GM23338 (cell line): Measurements from ENCODE around the gene ZNF841. TPM values are rescaled to one million over a fixed set of nuclear protein-coding genes. Genes with fewer than 3 reads are reported as not detected.

Source experiments
- ATAC-seq: fragments of 200-7000 bp; cut with Tn5 transposase; 3 replicates; pipeline ENCODE4 v1.9.1; 2020
- DNase-seq: peaks from one replicate; pipeline ENCODE4 v3.0.0-alpha.2; 2015; ENCODE audit warnings: low spot score
- H2AFZ ChIP-seq: fragments of 200-600 bp; sonication (generic); 2 replicates; pipeline ENCODE4 v1.8.0; 2016; ENCODE audit warnings: antibody characterized with exemption, mild to moderate bottlenecking, moderate library complexity
- H3F3A ChIP-seq: fragments of 200-600 bp; sonication (generic); replicated peaks from 2 replicates; pipeline ENCODE4 v1.8.0; 2017; ENCODE audit warnings: antibody characterized with exemption, mixed run types, low read depth
- H3K27ac ChIP-seq: fragments of 200-600 bp; sonication (generic); 2 replicates; pipeline ENCODE4 v1.6.1; 2016; ENCODE audit warnings: low read depth
- H3K27me3 ChIP-seq: fragments of 200-600 bp; sonication (generic); 2 replicates; pipeline ENCODE4 v1.8.0; 2016; ENCODE audit warnings: mild to moderate bottlenecking, mixed run types, moderate library complexity; ENCODE audit not compliant: insufficient read depth
- H3K36me3 ChIP-seq: fragments of 200-600 bp; sonication (generic); 2 replicates; pipeline ENCODE4 v1.8.0; 2016; ENCODE audit warnings: mild to moderate bottlenecking; ENCODE audit not compliant: insufficient read depth
- H3K4me1 ChIP-seq: fragments of 200-600 bp; sonication (generic); 2 replicates; pipeline ENCODE4 v1.8.0; 2016; ENCODE audit warnings: mild to moderate bottlenecking, moderate library complexity; ENCODE audit not compliant: insufficient read depth
- H3K4me2 ChIP-seq: fragments of 200-600 bp; sonication (generic); 2 replicates; pipeline ENCODE4 v1.7.1; 2017; ENCODE audit warnings: mixed run types
- H3K4me3 ChIP-seq: fragments of 200-600 bp; sonication (generic); 2 replicates; pipeline ENCODE4 v1.6.1; 2016; ENCODE audit warnings: mixed run types
- H3K79me2 ChIP-seq: fragments of 200-600 bp; sonication (generic); replicated peaks from 2 replicates; pipeline ENCODE4 v1.8.0; 2017; ENCODE audit warnings: mild to moderate bottlenecking; ENCODE audit not compliant: insufficient read depth
- H3K9me2 ChIP-seq: fragments of 200-600 bp; sonication (generic); 2 replicates; pipeline ENCODE4 v1.8.0; 2017; ENCODE audit not compliant: insufficient read depth
- H4K20me1 ChIP-seq: fragments of 200-600 bp; sonication (generic); replicated peaks from 2 replicates; pipeline ENCODE4 v1.8.0; 2017; ENCODE audit warnings: mild to moderate bottlenecking; ENCODE audit not compliant: insufficient read depth
- H3K27ac Mint-ChIP-seq: 2 replicates; pipeline ENCODE4 v1.8.0; 2020; ENCODE audit warnings: inconsistent platforms, mild to moderate bottlenecking, moderate library complexity, mixed read lengths
- H3K27me3 Mint-ChIP-seq: 3 replicates; pipeline ENCODE4 v1.8.0; 2022; ENCODE audit warnings: low read depth, mild to moderate bottlenecking, moderate library complexity, mixed read lengths, inconsistent platforms; ENCODE audit not compliant: insufficient read depth, poor library complexity
- H3K36me3 Mint-ChIP-seq: 3 replicates; pipeline ENCODE4 v1.8.0; 2021; ENCODE audit warnings: low read depth, mild to moderate bottlenecking, inconsistent platforms, moderate library complexity, mixed read lengths
- H3K4me1 Mint-ChIP-seq: 3 replicates; pipeline ENCODE4 v1.8.0; 2020; ENCODE audit warnings: mild to moderate bottlenecking, inconsistent platforms, mixed read lengths
- H3K4me3 Mint-ChIP-seq: 3 replicates; pipeline ENCODE4 v1.8.0; 2021; ENCODE audit warnings: moderate library complexity, mild to moderate bottlenecking, inconsistent platforms, mixed read lengths
- H3K9me3 Mint-ChIP-seq: 3 replicates; pipeline ENCODE4 v1.8.0; 2020; ENCODE audit warnings: moderate library complexity, mild to moderate bottlenecking, inconsistent platforms, mixed read lengths
- CREB1 ChIP-seq: fragments of 250-450 bp; sonication (Bioruptor Pico); IDR thresholded peaks from 2 replicates; pipeline ENCODE4 v1.5.0; 2020; ENCODE audit warnings: low read depth, mild to moderate bottlenecking, moderate library complexity
- ETS1 ChIP-seq: IDR thresholded peaks from 2 replicates; pipeline ENCODE4 v1.6.1; 2016; ENCODE audit warnings: antibody characterized with exemption
- EZH2 ChIP-seq: fragments of 200-600 bp; sonication (generic); IDR thresholded peaks from one replicate; pipeline ENCODE4 v1.8.0; 2017; ENCODE audit warnings: antibody characterized with exemption, mild to moderate bottlenecking, low read depth; ENCODE audit not compliant: unreplicated experiment
- EZH2phosphoT487 ChIP-seq: fragments of 200-600 bp; sonication (generic); IDR thresholded peaks from one replicate; pipeline ENCODE4 v1.8.1; 2018; ENCODE audit warnings: antibody characterized with exemption; ENCODE audit not compliant: unreplicated experiment
- JUNB ChIP-seq: IDR thresholded peaks from one replicate; pipeline ENCODE4 v1.6.1; 2016; ENCODE audit warnings: antibody characterized with exemption; ENCODE audit not compliant: unreplicated experiment
- NANOG ChIP-seq: IDR thresholded peaks from 2 replicates; pipeline ENCODE4 v1.6.1; 2016; ENCODE audit warnings: antibody characterized with exemption, borderline replicate concordance
- POLR2AphosphoS5 ChIP-seq: IDR thresholded peaks from 2 replicates; pipeline ENCODE4 v1.6.1; 2016; ENCODE audit warnings: antibody characterized with exemption, low read depth
- STAT1 ChIP-seq: IDR thresholded peaks from one replicate; pipeline ENCODE4 v1.6.1; 2016; ENCODE audit warnings: antibody characterized with exemption; ENCODE audit not compliant: unreplicated experiment
- ZNF114 ChIP-seq: fragments of 250-450 bp; sonication (Bioruptor Pico); IDR thresholded peaks from 2 replicates; pipeline ENCODE4 v1.5.0; 2020; ENCODE audit warnings: mild to moderate bottlenecking, moderate library complexity
- ZNF331 ChIP-seq: fragments of 250-450 bp; sonication (Bioruptor Pico); IDR thresholded peaks from 2 replicates; pipeline ENCODE4 v1.5.0; 2020; ENCODE audit warnings: low read depth, mild to moderate bottlenecking, moderate library complexity
- polyA plus RNA-seq: library from polyadenylated mRNA; unstranded; fragments of >200 nt; fragmentation: Nextera tagmentation; extraction: Ambion mirVana; gene quantifications from 2 replicates; pipeline ENCODE4 v1.2.1, GENCODE V29; 2016
- total RNA-seq: library from RNA; depleted of rRNA; stranded (reverse); fragments of >200 nt; shearing (Covaris generic); gene quantifications from 2 replicates; pipeline ENCODE4 v1.2.3, GENCODE V29; 2014
- TF ChIP-seq, protein P1 (sequence below), 2 experiments: fragments of 200-600 bp in 1 of 2; sonication (generic) in 1 of 2; conservative IDR thresholded peaks; 2 replicates each; pipeline versions ENCODE4 v1.5.1 to v1.6.1; 2016 to 2017; ENCODE audit warnings: antibody characterized with exemption in 2 of 2, low read depth in 2 of 2, mild to moderate bottlenecking in 2 of 2, moderate library complexity in 1 of 2
- TF ChIP-seq, protein P2 (sequence below): fragments of 250-450 bp; sonication (Bioruptor Pico); IDR thresholded peaks from 2 replicates; pipeline ENCODE4 v1.5.0; 2020; ENCODE audit warnings: mild to moderate bottlenecking, moderate library complexity
- TF ChIP-seq, protein P3 (sequence below): IDR thresholded peaks from one replicate; pipeline ENCODE4 v1.6.1; 2018; ENCODE audit warnings: antibody characterized with exemption; ENCODE audit not compliant: unreplicated experiment

ZNF841 gene
- total and polyA plus RNA-seq, 2 experiments from 2014 or later, result 5.3 to 12.8 TPM

GRCh38 chr19:52115526-52116053 lies 20.0 kb upstream of the ZNF841 start:
- Mint-ChIP-seq H3K27ac (no peak overlapping the region), H3K27me3 (peaks cover 3% of the 10 kb centered on the region), H3K36me3 (peaks cover 95% of the 10 kb centered on the region), H3K4me3 (no peak overlapping the region), H3K4me1 (no peaks in the 10 kb centered on the region), H3K9me3 (peaks cover 98% of the 10 kb centered on the region)
- ATAC-seq (no peak), DNase-seq (no peak)
- H3K27ac ChIP-seq, result no peak overlapping the region
- no peaks in the 10 kb centered on the region for H3K9me2 ChIP-seq
- no peak overlapping the region for H3K4me2 ChIP-seq
- H3F3A ChIP-seq, result 0 out of 2 replicates have a peak, but pooled peaks cover 8% of the 10 kb centered on the region
- H3K4me3 ChIP-seq, result peak overlapping the region; percentile 29; the same call in 1 of the 2 replicates
- H3K36me3 ChIP-seq, result peaks cover 78% of the 10 kb centered on the region
- H3K4me1 ChIP-seq, result no peaks in the 10 kb centered on the region
- no peak overlapping the region for H2AFZ ChIP-seq
- no peaks in the 10 kb centered on the region for H3K27me3 ChIP-seq
- TF ChIP-seq JUNB (no peak), EZH2phosphoT487 (no peak), NANOG (no peak), ZNF114 (CRISPR knock-in tag) (no peak), ZNF331 (CRISPR knock-in tag) (no peak), POLR2AphosphoS5 (no peak), EZH2 (no peak), STAT1 (no peak), CREB1 (CRISPR knock-in tag) (no peak), ETS1 (no peak)
- TF ChIP-seq, protein P1, sequence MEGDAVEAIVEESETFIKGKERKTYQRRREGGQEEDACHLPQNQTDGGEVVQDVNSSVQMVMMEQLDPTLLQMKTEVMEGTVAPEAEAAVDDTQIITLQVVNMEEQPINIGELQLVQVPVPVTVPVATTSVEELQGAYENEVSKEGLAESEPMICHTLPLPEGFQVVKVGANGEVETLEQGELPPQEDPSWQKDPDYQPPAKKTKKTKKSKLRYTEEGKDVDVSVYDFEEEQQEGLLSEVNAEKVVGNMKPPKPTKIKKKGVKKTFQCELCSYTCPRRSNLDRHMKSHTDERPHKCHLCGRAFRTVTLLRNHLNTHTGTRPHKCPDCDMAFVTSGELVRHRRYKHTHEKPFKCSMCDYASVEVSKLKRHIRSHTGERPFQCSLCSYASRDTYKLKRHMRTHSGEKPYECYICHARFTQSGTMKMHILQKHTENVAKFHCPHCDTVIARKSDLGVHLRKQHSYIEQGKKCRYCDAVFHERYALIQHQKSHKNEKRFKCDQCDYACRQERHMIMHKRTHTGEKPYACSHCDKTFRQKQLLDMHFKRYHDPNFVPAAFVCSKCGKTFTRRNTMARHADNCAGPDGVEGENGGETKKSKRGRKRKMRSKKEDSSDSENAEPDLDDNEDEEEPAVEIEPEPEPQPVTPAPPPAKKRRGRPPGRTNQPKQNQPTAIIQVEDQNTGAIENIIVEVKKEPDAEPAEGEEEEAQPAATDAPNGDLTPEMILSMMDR (conservative IDR thresholded peaks at IDR 0.05; ENCODE audit: low read depth in 2 of 2), result no peak
- TF ChIP-seq, protein P2, sequence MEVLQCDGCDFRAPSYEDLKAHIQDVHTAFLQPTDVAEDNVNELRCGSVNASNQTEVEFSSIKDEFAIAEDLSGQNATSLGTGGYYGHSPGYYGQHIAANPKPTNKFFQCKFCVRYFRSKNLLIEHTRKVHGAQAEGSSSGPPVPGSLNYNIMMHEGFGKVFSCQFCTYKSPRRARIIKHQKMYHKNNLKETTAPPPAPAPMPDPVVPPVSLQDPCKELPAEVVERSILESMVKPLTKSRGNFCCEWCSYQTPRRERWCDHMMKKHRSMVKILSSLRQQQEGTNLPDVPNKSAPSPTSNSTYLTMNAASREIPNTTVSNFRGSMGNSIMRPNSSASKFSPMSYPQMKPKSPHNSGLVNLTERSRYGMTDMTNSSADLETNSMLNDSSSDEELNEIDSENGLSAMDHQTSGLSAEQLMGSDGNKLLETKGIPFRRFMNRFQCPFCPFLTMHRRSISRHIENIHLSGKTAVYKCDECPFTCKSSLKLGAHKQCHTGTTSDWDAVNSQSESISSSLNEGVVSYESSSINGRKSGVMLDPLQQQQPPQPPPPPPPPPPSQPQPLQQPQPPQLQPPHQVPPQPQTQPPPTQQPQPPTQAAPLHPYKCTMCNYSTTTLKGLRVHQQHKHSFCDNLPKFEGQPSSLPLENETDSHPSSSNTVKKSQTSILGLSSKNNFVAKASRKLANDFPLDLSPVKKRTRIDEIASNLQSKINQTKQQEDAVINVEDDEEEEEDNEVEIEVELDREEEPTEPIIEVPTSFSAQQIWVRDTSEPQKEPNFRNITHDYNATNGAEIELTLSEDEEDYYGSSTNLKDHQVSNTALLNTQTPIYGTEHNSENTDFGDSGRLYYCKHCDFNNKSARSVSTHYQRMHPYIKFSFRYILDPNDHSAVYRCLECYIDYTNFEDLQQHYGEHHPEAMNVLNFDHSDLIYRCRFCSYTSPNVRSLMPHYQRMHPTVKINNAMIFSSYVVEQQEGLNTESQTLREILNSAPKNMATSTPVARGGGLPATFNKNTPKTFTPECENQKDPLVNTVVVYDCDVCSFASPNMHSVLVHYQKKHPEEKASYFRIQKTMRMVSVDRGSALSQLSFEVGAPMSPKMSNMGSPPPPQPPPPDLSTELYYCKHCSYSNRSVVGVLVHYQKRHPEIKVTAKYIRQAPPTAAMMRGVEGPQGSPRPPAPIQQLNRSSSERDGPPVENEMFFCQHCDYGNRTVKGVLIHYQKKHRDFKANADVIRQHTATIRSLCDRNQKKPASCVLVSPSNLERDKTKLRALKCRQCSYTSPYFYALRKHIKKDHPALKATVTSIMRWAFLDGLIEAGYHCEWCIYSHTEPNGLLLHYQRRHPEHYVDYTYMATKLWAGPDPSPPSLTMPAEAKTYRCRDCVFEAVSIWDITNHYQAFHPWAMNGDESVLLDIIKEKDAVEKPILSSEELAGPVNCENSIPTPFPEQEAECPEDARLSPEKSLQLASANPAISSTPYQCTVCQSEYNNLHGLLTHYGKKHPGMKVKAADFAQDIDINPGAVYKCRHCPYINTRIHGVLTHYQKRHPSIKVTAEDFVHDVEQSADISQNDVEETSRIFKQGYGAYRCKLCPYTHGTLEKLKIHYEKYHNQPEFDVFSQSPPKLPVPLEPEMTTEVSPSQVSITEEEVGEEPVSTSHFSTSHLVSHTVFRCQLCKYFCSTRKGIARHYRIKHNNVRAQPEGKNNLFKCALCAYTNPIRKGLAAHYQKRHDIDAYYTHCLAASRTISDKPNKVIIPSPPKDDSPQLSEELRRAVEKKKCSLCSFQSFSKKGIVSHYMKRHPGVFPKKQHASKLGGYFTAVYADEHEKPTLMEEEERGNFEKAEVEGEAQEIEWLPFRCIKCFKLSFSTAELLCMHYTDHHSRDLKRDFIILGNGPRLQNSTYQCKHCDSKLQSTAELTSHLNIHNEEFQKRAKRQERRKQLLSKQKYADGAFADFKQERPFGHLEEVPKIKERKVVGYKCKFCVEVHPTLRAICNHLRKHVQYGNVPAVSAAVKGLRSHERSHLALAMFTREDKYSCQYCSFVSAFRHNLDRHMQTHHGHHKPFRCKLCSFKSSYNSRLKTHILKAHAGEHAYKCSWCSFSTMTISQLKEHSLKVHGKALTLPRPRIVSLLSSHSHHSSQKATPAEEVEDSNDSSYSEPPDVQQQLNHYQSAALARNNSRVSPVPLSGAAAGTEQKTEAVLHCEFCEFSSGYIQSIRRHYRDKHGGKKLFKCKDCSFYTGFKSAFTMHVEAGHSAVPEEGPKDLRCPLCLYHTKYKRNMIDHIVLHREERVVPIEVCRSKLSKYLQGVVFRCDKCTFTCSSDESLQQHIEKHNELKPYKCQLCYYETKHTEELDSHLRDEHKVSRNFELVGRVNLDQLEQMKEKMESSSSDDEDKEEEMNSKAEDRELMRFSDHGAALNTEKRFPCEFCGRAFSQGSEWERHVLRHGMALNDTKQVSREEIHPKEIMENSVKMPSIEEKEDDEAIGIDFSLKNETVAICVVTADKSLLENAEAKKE (CRISPR knock-in tag), result no peak
- TF ChIP-seq, protein P3, sequence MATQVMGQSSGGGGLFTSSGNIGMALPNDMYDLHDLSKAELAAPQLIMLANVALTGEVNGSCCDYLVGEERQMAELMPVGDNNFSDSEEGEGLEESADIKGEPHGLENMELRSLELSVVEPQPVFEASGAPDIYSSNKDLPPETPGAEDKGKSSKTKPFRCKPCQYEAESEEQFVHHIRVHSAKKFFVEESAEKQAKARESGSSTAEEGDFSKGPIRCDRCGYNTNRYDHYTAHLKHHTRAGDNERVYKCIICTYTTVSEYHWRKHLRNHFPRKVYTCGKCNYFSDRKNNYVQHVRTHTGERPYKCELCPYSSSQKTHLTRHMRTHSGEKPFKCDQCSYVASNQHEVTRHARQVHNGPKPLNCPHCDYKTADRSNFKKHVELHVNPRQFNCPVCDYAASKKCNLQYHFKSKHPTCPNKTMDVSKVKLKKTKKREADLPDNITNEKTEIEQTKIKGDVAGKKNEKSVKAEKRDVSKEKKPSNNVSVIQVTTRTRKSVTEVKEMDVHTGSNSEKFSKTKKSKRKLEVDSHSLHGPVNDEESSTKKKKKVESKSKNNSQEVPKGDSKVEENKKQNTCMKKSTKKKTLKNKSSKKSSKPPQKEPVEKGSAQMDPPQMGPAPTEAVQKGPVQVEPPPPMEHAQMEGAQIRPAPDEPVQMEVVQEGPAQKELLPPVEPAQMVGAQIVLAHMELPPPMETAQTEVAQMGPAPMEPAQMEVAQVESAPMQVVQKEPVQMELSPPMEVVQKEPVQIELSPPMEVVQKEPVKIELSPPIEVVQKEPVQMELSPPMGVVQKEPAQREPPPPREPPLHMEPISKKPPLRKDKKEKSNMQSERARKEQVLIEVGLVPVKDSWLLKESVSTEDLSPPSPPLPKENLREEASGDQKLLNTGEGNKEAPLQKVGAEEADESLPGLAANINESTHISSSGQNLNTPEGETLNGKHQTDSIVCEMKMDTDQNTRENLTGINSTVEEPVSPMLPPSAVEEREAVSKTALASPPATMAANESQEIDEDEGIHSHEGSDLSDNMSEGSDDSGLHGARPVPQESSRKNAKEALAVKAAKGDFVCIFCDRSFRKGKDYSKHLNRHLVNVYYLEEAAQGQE, result no peak
- H3K79me2 ChIP-seq, result peaks cover 16% of the 10 kb centered on the region
- no peaks in the 10 kb centered on the region for H4K20me1 ChIP-seq
